Endothelial cell of umbilical vein (primary cell): Measurements from ENCODE around the gene ABCD1. TPM values are rescaled to one million over a fixed set of nuclear protein-coding genes. Genes with fewer than 3 reads are reported as not detected.
A peak's percentile ranks its signal among the peaks of the same experiment; 100 is the strongest.
"Not testable (repeated sequence)": the region's sequence is repeated elsewhere in the genome, so short reads cannot be mapped to it uniquely, and the experiment has no call there.

ENCODE experiments used
- BruUV-seq: library from RNA; stranded (reverse); fragments of 400-500 nt; replicated peaks from 2 replicates; lab custom pipeline; 2021; lab: Mats Ljungman, UMichigan
- CTCF ChIA-PET: fragments of 300-600, 350-600 bp; sonication (Branson Sonifier 250); formaldehyde crosslinking; loops from one replicate; lab custom pipeline; 2021; ENCODE audit warnings: antibody characterized with exemption, inconsistent platforms; lab: Charles Lee
- POLR2A ChIA-PET: fragments of 300-600, 350-600 bp; sonication (Branson Sonifier 250); formaldehyde crosslinking; loops from one replicate; lab custom pipeline; 2021; ENCODE audit warnings: antibody characterized with exemption, inconsistent platforms; lab: Charles Lee
- DNase-seq: peaks from one replicate; pipeline ENCODE4 v3.0.0-alpha.2; 2011; ENCODE audit warnings: low read depth, low spot score
- FAIRE-seq: peaks from 2 replicates; lab custom pipeline; 2011; peaks lifted over from hg19 to GRCh38; lab: Jason Lieb, UNC
- H2AFZ ChIP-seq: 2 replicates; pipeline ENCODE4 v1.6.0; 2012; ENCODE audit warnings: low read depth, low read length, control low read depth, inconsistent platforms
- H3K27ac ChIP-seq: 2 replicates; pipeline ENCODE4 v1.5.1; 2011; ENCODE audit warnings: low read depth, mild to moderate bottlenecking, control low read depth, low read length, moderate library complexity; ENCODE audit not compliant: insufficient read depth
- H3K27me3 ChIP-seq, 2 experiments: 2 replicates each; pipeline versions ENCODE4 v1.6.0 to v1.6.1; 2011; ENCODE audit warnings: low read length in 2 of 2, mixed read lengths in 1 of 2; ENCODE audit not compliant: control insufficient read depth in 2 of 2, insufficient read depth in 2 of 2
- H3K36me3 ChIP-seq, 2 experiments: 2 replicates in 1 of 2; 3 replicates in 1 of 2; pipeline ENCODE4 v1.5.1; 2011; ENCODE audit warnings: low read length in 2 of 2, mild to moderate bottlenecking in 1 of 2, moderate library complexity in 1 of 2; ENCODE audit not compliant: control insufficient read depth in 2 of 2, insufficient read depth in 2 of 2; ENCODE audit errors: extremely low read depth in 1 of 2
- H3K4me1 ChIP-seq: 3 replicates; pipeline ENCODE4 v1.5.1; 2011; ENCODE audit warnings: mild to moderate bottlenecking, low read length; ENCODE audit not compliant: control insufficient read depth, insufficient read depth; ENCODE audit errors: extremely low read depth
- H3K4me2 ChIP-seq: 2 replicates; pipeline ENCODE4 v1.6.1; 2011; ENCODE audit warnings: low read length, control low read depth, mixed read lengths; ENCODE audit not compliant: insufficient read depth
- H3K4me3 ChIP-seq, 3 experiments: fragments of 200-600 bp in 1 of 3; sonication (generic), shearing (Covaris generic) in 1 of 3; replicated peaks in 1 of 3; 2 replicates each; pipeline ENCODE4 v1.5.1; 2011 to 2016; ENCODE audit warnings: control low read depth in 3 of 3, low read length in 3 of 3, mild to moderate bottlenecking in 2 of 3, inconsistent platforms in 1 of 3, low read depth in 1 of 3, moderate library complexity in 1 of 3; ENCODE audit not compliant: insufficient read depth in 1 of 3
- H3K79me2 ChIP-seq: 2 replicates; pipeline ENCODE4 v1.6.0; 2012; ENCODE audit warnings: low read length, inconsistent platforms; ENCODE audit not compliant: control insufficient read depth, insufficient read depth
- H3K9ac ChIP-seq: replicated peaks from 2 replicates; pipeline ENCODE3; 2011; ENCODE audit warnings: low read length, control low read depth; ENCODE audit not compliant: insufficient read depth; ENCODE audit errors: extremely low read depth
- H3K9me1 ChIP-seq: replicated peaks from 3 replicates; pipeline ENCODE4 v1.6.0; 2011; ENCODE audit warnings: mild to moderate bottlenecking, low read length; ENCODE audit not compliant: control insufficient read depth, insufficient read depth; ENCODE audit errors: extremely low read depth
- H3K9me3 ChIP-seq: replicated peaks from 2 replicates; pipeline ENCODE4 v1.5.1; 2012; ENCODE audit warnings: low read length, inconsistent platforms; ENCODE audit not compliant: control insufficient read depth, insufficient read depth
- H4K20me1 ChIP-seq: replicated peaks from 2 replicates; pipeline ENCODE3; 2011; ENCODE audit warnings: mild to moderate bottlenecking, low read length; ENCODE audit not compliant: control insufficient read depth, insufficient read depth; ENCODE audit errors: extremely low read depth
- CTCF ChIP-seq, 2 donors: IDR thresholded peaks; 1 replicate in 1 of 2; 2 replicates in 1 of 2; pipeline ENCODE4 v1.5.1; 2011; ENCODE audit warnings: low read length in 2 of 2, mild to moderate bottlenecking in 2 of 2, moderate library complexity in 2 of 2, control low read depth in 1 of 2, inconsistent platforms in 1 of 2, low read depth in 1 of 2; ENCODE audit not compliant: insufficient read depth in 1 of 2; ENCODE audit errors: extremely low read depth in 1 of 2
- JUN ChIP-seq: IDR thresholded peaks from 2 replicates; pipeline ENCODE4 v1.6.1; 2011; ENCODE audit warnings: borderline replicate concordance, low read depth; ENCODE audit not compliant: insufficient read length, insufficient read depth
- dilution Hi-C: fragments of 300-500 bp; cut with MboI; formaldehyde crosslinking; loops from one replicate; pipeline ENCODE4 v1.15.0; 2019; ENCODE audit warnings: low sequenced_read_pairs; ENCODE audit not compliant: extremely low pct_ligation_motif_present
- intact Hi-C: fragments of 100-400 bp; cut with micrococcal nuclease; formaldehyde crosslinking; loops from one replicate; pipeline ENCODE4 v1.10.0; 2022
- polyA plus RNA-seq, 4 experiments: library from polyadenylated mRNA; depleted of rRNA in 3 of 4; stranded (reverse) in 3 of 4; unstranded in 1 of 4; fragments of >200 nt; gene quantifications; 2 replicates each; pipeline versions ENCODE4 v1.2.1 to v1.2.3, GENCODE V29; 2011 to 2012; ENCODE audit warnings: missing spikeins in 1 of 4
- total RNA-seq: library from RNA; stranded (reverse); gene quantifications from 2 replicates; pipeline ENCODE4 v1.2.3, GENCODE V29; 2021

Gene ABCD1
- total and polyA plus RNA-seq, 2 donors (not counting 3 experiments of a cell fraction or from before 2014, with no cell fraction given) = 9.1 to 12.9 TPM

- H3K27ac ChIP-seq = no peak overlapping the region
- no peaks in the 10 kb centered on the region for H3K79me2 ChIP-seq
- DNase-seq (peak; percentile 10), FAIRE-seq (peak; percentile 38)
- no peaks in the 10 kb centered on the region for H3K36me3 ChIP-seq
- CTCF ChIA-PET = interaction anchor here (1.0 kb wide), 2 partner anchors 10 to 179 kb away, joined by 3 to 4 read pairs; no protein-coding TSS in a partner anchor
- POLR2A ChIA-PET = no interaction called here
- no peak overlapping the region for H3K4me2 ChIP-seq
- no peaks in the 10 kb centered on the region for H4K20me1 ChIP-seq
- TF ChIP-seq JUN (no peak), CTCF (IDR thresholded peaks at IDR 0.05; ENCODE audit: extremely low read depth in 1 of 2, insufficient read depth in 1 of 2, low read depth in 1 of 2, low read length in 2 of 2) (peak in 1 of 2 donors; percentile 46)
- H3K27me3 ChIP-seq = no peaks in the 10 kb centered on the region
- no peaks in the 10 kb centered on the region for H3K9me1 ChIP-seq
- H3K9ac ChIP-seq = no peak overlapping the region
- no peak overlapping the region for H3K4me3 ChIP-seq
- intact Hi-C loops = no loop called here
- no peaks in the 10 kb centered on the region for H3K9me3 ChIP-seq
- dilution Hi-C loops = no loop called here
- BruUV-seq = no TSS peak
- H3K4me1 ChIP-seq = no peaks in the 10 kb centered on the region
- H2AFZ ChIP-seq = no peak overlapping the region
Measured at GRCh38 chrX:153744210-153745066, 19.8 kb downstream of the ABCD1 start.

- H3K4me3 ChIP-seq, H3K4me1 ChIP-seq, H3K27ac ChIP-seq, H3K36me3 ChIP-seq, H4K20me1 ChIP-seq, H2AFZ ChIP-seq, H3K27me3 ChIP-seq, BruUV-seq, H3K9me1 ChIP-seq, H3K9ac ChIP-seq, H3K9me3 ChIP-seq, H3K79me2 ChIP-seq, H3K4me2 ChIP-seq, intact Hi-C loops, POLR2A ChIA-PET, DNase-seq, dilution Hi-C loops, FAIRE-seq: not testable (repeated sequence)
- CTCF ChIA-PET = interaction anchor here (1.0 kb wide), 2 partner anchors 9 to 178 kb away, joined by 3 to 4 read pairs; no protein-coding TSS in a partner anchor
Measured at GRCh38 chrX:153745067-153745433, 20.4 kb downstream of the ABCD1 start.
